ENCODE results near the gene WDR27.
"Not testable (repeated sequence)": the region's sequence is repeated elsewhere in the genome, so short reads cannot be mapped to it uniquely, and the experiment has no call there.

WDR27 gene

GRCh38 chr6:169434554-169434953, 267.3 kb downstream of the WDR27 start:
- not testable (repeated sequence) for DNase-seq (ENCODE audit: low spot score)

- no peak for DNase-seq (ENCODE audit: low spot score)
Observed at GRCh38 chr6:169429001-169429400, 272.8 kb downstream of the WDR27 start.

GRCh38 chr6:169428532-169428931, 273.3 kb downstream of the WDR27 start:
- DNase-seq (ENCODE audit: low spot score), result no peak

- no peak for DNase-seq (ENCODE audit: low spot score)
Observed at GRCh38 chr6:169427856-169428255, 274.0 kb downstream of the WDR27 start.

GRCh38 chr6:169426611-169427010, 275.2 kb downstream of the WDR27 start:
- DNase-seq (ENCODE audit: low spot score), result no peak

- no peak for DNase-seq (ENCODE audit: low spot score)
Observed at GRCh38 chr6:169425628-169426370, 276.0 kb downstream of the WDR27 start.

GRCh38 chr6:169424821-169425240, 277.0 kb downstream of the WDR27 start:
- DNase-seq (ENCODE audit: low spot score), result no peak

GRCh38 chr6:169424149-169424804, 277.6 kb downstream of the WDR27 start:
- DNase-seq (ENCODE audit: low spot score), result no peak

- no peak for DNase-seq (ENCODE audit: low spot score)
Observed at GRCh38 chr6:169421586-169422264, 280.1 kb downstream of the WDR27 start.

- peak; percentile 12 for DNase-seq (ENCODE audit: low spot score)
Observed at GRCh38 chr6:169420912-169421543, 280.8 kb downstream of the WDR27 start.

GRCh38 chr6:169417101-169417500, 284.7 kb downstream of the WDR27 start:
- DNase-seq (ENCODE audit: low spot score), result no peak

- DNase-seq (ENCODE audit: low spot score), result no peak
Observed at GRCh38 chr6:169416249-169416648, 285.6 kb downstream of the WDR27 start.

GRCh38 chr6:169415179-169415578, 286.6 kb downstream of the WDR27 start:
- DNase-seq (ENCODE audit: low spot score), result no peak

GRCh38 chr6:169411722-169412121, 290.1 kb downstream of the WDR27 start:
- DNase-seq (ENCODE audit: low spot score), result no peak

- no peak for DNase-seq (ENCODE audit: low spot score)
Observed at GRCh38 chr6:169411296-169411695, 290.5 kb downstream of the WDR27 start.

GRCh38 chr6:169409742-169410312, 292.0 kb downstream of the WDR27 start:
- DNase-seq (ENCODE audit: low spot score), result no peak

GRCh38 chr6:169407325-169407724, 294.5 kb downstream of the WDR27 start:
- no peak for DNase-seq (ENCODE audit: low spot score)

Measured in LoVo (cell line).